H9 (cell line): ENCODE results near the gene TMX1. TPM values are rescaled to one million over a fixed set of nuclear protein-coding genes. Genes with fewer than 3 reads are reported as not detected.

ENCODE experiments used
- DNase-seq: peaks from one replicate; pipeline ENCODE4 v3.0.0-alpha.2; 2017
- H2AFZ ChIP-seq: one replicate; pipeline ENCODE4 v1.6.1; 2013; ENCODE audit warnings: mild to moderate bottlenecking, low read length, control low read depth, moderate library complexity
- H2AK5ac ChIP-seq: 2 replicates; pipeline ENCODE4 v1.6.1; 2013; ENCODE audit warnings: low read length, control low read depth, mixed read lengths; ENCODE audit not compliant: insufficient read length
- H2BK120ac ChIP-seq: one replicate; pipeline ENCODE4 v1.6.1; 2013; ENCODE audit warnings: low read depth, mild to moderate bottlenecking, low read length, control low read depth, inconsistent platforms; ENCODE audit not compliant: poor library complexity, severe bottlenecking
- H2BK12ac ChIP-seq: 2 replicates; pipeline ENCODE4 v1.6.1; 2013; ENCODE audit warnings: low read length, control low read depth, mixed read lengths, low read depth; ENCODE audit not compliant: insufficient read length
- H2BK15ac ChIP-seq: 2 replicates; pipeline ENCODE4 v1.6.1; 2013; ENCODE audit warnings: low read depth, low read length, control low read depth
- H2BK20ac ChIP-seq: one replicate; pipeline ENCODE4 v1.6.1; 2013; ENCODE audit warnings: low read depth, mild to moderate bottlenecking, low read length, control low read depth, inconsistent platforms; ENCODE audit not compliant: poor library complexity, severe bottlenecking
- H2BK5ac ChIP-seq: 2 replicates; pipeline ENCODE4 v1.6.1; 2013; ENCODE audit warnings: low read length, control low read depth, mixed read lengths; ENCODE audit not compliant: insufficient read length
- H3K14ac ChIP-seq: 2 replicates; pipeline ENCODE4 v1.6.1; 2013; ENCODE audit warnings: low read length, control low read depth; ENCODE audit not compliant: insufficient read depth
- H3K18ac ChIP-seq: 2 replicates; pipeline ENCODE4 v1.6.1; 2013; ENCODE audit warnings: low read depth, mild to moderate bottlenecking, mixed read lengths, low read length, control low read depth; ENCODE audit not compliant: insufficient read length
- H3K23ac ChIP-seq: 2 replicates; pipeline ENCODE4 v1.6.1; 2013; ENCODE audit warnings: low read length, control low read depth, mixed read lengths, low read depth; ENCODE audit not compliant: insufficient read length
- H3K23me2 ChIP-seq: 2 replicates; pipeline ENCODE4 v1.6.1; 2013; ENCODE audit warnings: low read depth, mild to moderate bottlenecking, mixed read lengths, low read length, control low read depth; ENCODE audit not compliant: insufficient read length, poor library complexity, severe bottlenecking
- H3K27ac ChIP-seq: 2 replicates; pipeline ENCODE4 v1.5.1; 2013; ENCODE audit warnings: low read length, control low read depth, mixed read lengths, low read depth; ENCODE audit not compliant: insufficient read length
- H3K27me3 ChIP-seq: 2 replicates; pipeline ENCODE4 v1.6.1; 2013; ENCODE audit warnings: low read length, control low read depth, inconsistent platforms; ENCODE audit not compliant: insufficient read depth
- H3K4ac ChIP-seq: 2 replicates; pipeline ENCODE4 v1.6.1; 2013; ENCODE audit warnings: low read depth, mild to moderate bottlenecking, control low read depth, inconsistent platforms, low read length, moderate library complexity
- H3K4me1 ChIP-seq: 2 replicates; pipeline ENCODE4 v1.6.1; 2013; ENCODE audit warnings: low read length, control low read depth, inconsistent platforms; ENCODE audit not compliant: insufficient read depth
- H3K4me2 ChIP-seq: 2 replicates; pipeline ENCODE4 v1.6.1; 2013; ENCODE audit warnings: low read length, control low read depth, mixed read lengths; ENCODE audit not compliant: insufficient read length, insufficient read depth
- H3K56ac ChIP-seq: 2 replicates; pipeline ENCODE4 v1.6.1; 2013; ENCODE audit warnings: low read depth, mild to moderate bottlenecking, mixed read lengths, low read length, control low read depth; ENCODE audit not compliant: insufficient read length
- H3K79me1 ChIP-seq: 2 replicates; pipeline ENCODE4 v1.6.1; 2013; ENCODE audit warnings: low read depth, mild to moderate bottlenecking, moderate library complexity, low read length, control low read depth, inconsistent platforms; ENCODE audit not compliant: insufficient read depth, poor library complexity, severe bottlenecking
- H3K79me2 ChIP-seq: 2 replicates; pipeline ENCODE4 v1.6.1; 2013; ENCODE audit warnings: low read length, control low read depth, inconsistent platforms; ENCODE audit not compliant: insufficient read depth
- H3K9ac ChIP-seq: 2 replicates; pipeline ENCODE4 v1.6.1; 2013; ENCODE audit warnings: low read length, control low read depth, mixed read lengths; ENCODE audit not compliant: insufficient read length; ENCODE audit errors: extremely low read depth
- H3K9me3 ChIP-seq: one replicate; pipeline ENCODE4 v1.6.1; 2013; ENCODE audit warnings: low read depth, low read length, inconsistent platforms; ENCODE audit not compliant: control insufficient read depth
- H3T11ph ChIP-seq: one replicate; pipeline ENCODE4 v1.6.1; 2013; ENCODE audit warnings: mild to moderate bottlenecking, low read length, control low read depth, inconsistent platforms
- H4K20me1 ChIP-seq: one replicate; pipeline ENCODE4 v1.6.1; 2013; ENCODE audit not compliant: control insufficient read depth, insufficient read length, insufficient read depth
- H4K5ac ChIP-seq: 2 replicates; pipeline ENCODE4 v1.6.1; 2013; ENCODE audit warnings: low read depth, mild to moderate bottlenecking, mixed read lengths, low read length, control low read depth; ENCODE audit not compliant: insufficient read length
- H4K8ac ChIP-seq: replicated peaks from 2 replicates; pipeline ENCODE4 v1.6.1; 2013; ENCODE audit warnings: low read length, control low read depth, mixed read lengths, low read depth; ENCODE audit not compliant: insufficient read length
- H4K91ac ChIP-seq: 2 replicates; pipeline ENCODE4 v1.6.1; 2013; ENCODE audit warnings: low read depth, mild to moderate bottlenecking, moderate library complexity, mixed read lengths, low read length, control low read depth; ENCODE audit not compliant: insufficient read length
- H3K27ac Mint-ChIP-seq, 3 experiments: 2 replicates in 2 of 3; 3 replicates in 1 of 3; pipeline ENCODE4 v1.8.0; 2020 to 2021; ENCODE audit warnings: mixed read lengths in 3 of 3, mild to moderate bottlenecking in 1 of 3, moderate library complexity in 1 of 3
- H3K27me3 Mint-ChIP-seq: 2 replicates; pipeline ENCODE4 v1.8.0; 2021; ENCODE audit warnings: low read depth, mild to moderate bottlenecking, moderate library complexity, mixed read lengths
- H3K36me3 Mint-ChIP-seq, 3 experiments: 2 replicates in 2 of 3; 3 replicates in 1 of 3; pipeline ENCODE4 v1.8.0; 2020 to 2021; ENCODE audit warnings: low read depth in 3 of 3, mixed read lengths in 3 of 3; ENCODE audit not compliant: insufficient read depth in 1 of 3
- H3K4me1 Mint-ChIP-seq, 2 experiments: 2 replicates each; pipeline ENCODE4 v1.8.0; 2020; ENCODE audit warnings: mixed read lengths in 2 of 2
- H3K4me3 Mint-ChIP-seq, 2 experiments: 2 replicates in 1 of 2; 3 replicates in 1 of 2; pipeline ENCODE4 v1.8.0; 2020 to 2021; ENCODE audit warnings: mild to moderate bottlenecking in 2 of 2, mixed read lengths in 2 of 2, moderate library complexity in 1 of 2
- H3K9me3 Mint-ChIP-seq, 2 experiments: 2 replicates in 1 of 2; 3 replicates in 1 of 2; pipeline ENCODE4 v1.8.0; 2020; ENCODE audit warnings: mild to moderate bottlenecking in 2 of 2, mixed read lengths in 2 of 2, moderate library complexity in 1 of 2
- CTCF ChIP-seq: fragments of 200-600 bp; sonication (generic); conservative IDR thresholded peaks from 3 replicates; pipeline ENCODE4 v1.8.0; 2021; ENCODE audit warnings: antibody characterized with exemption, mild to moderate bottlenecking
- total RNA-seq: library from RNA; stranded (reverse); gene quantifications from 2 replicates; pipeline ENCODE4 v1.2.1, GENCODE V29; 2021

The TMX1 gene
- total RNA-seq, 1 experiment from 2014 or later = 83.5 TPM

DNA sequence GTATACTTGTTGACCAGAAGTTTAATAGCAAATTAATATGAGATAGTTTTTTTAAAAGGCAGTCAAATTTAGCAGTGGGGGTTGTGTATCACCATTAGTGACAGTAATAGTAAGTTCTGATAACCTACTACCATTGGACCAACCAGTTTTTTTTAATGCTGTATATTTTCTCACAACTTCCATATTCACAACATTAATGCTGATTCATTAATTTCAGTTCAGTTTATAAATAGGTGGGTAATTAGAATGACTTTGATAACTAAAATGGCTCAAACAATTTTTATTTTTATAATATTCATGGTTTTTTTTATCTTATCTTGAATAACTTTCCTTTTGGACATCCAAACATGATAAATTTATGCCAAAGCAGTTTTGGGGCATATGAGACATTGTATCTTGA lies 13.8 kb downstream of the TMX1 start:
- Mint-ChIP-seq H3K9me3 (no peaks in the 10 kb centered on the region), H3K36me3 (peaks cover 59 to 89% (median 88%) of the 10 kb centered on the region in 3 experiments), H3K27me3 (no peaks in the 10 kb centered on the region), H3K4me3 (no peak overlapping the region), H3K4me1 (no peaks in the 10 kb centered on the region), H3K27ac (peak overlapping the region in 1 of 3 experiments; percentile 49; a peak in 1 of 7 replicates)
- TF ChIP-seq CTCF = no peak
- H4K91ac ChIP-seq = no peak overlapping the region
- H4K5ac ChIP-seq = no peak overlapping the region
- H2BK20ac ChIP-seq = no peak overlapping the region
- no peaks in the 10 kb centered on the region for H3K79me1 ChIP-seq
- H3K9me3 ChIP-seq = no peaks in the 10 kb centered on the region
- no peaks in the 10 kb centered on the region for H3K27me3 ChIP-seq
- H2BK120ac ChIP-seq = no peak overlapping the region
- no peaks in the 10 kb centered on the region for H3K79me2 ChIP-seq
- no peaks in the 10 kb centered on the region for H3K23me2 ChIP-seq
- no peak overlapping the region for H4K8ac ChIP-seq
- no peak overlapping the region for H2AK5ac ChIP-seq
- H3K14ac ChIP-seq = no peak overlapping the region
- no peak overlapping the region for H3K18ac ChIP-seq
- H2BK12ac ChIP-seq = no peak overlapping the region
- H3K9ac ChIP-seq = no peak overlapping the region
- no peak overlapping the region for H2BK5ac ChIP-seq
- H3K56ac ChIP-seq = no peak overlapping the region
- H3K27ac ChIP-seq = no peak overlapping the region
- no peak for DNase-seq
- H4K20me1 ChIP-seq = no peaks in the 10 kb centered on the region
- H3K4me1 ChIP-seq = no peaks in the 10 kb centered on the region
- no peak overlapping the region for H2AFZ ChIP-seq
- H3K4ac ChIP-seq = no peak overlapping the region
- H3T11ph ChIP-seq = no peak overlapping the region
- no peak overlapping the region for H3K23ac ChIP-seq
- no peak overlapping the region for H2BK15ac ChIP-seq
- H3K4me2 ChIP-seq = no peak overlapping the region
